ENCODE measurements around the gene BCR. TPM values are rescaled to one million over a fixed set of nuclear protein-coding genes. Genes with fewer than 3 reads are reported as not detected.
A peak's percentile ranks its signal among the peaks of the same experiment; 100 is the strongest.

BCR gene
- total RNA-seq, 4 donors from 2014 or later, result 36.9 to 514 (median 91.0) TPM

GRCh38 chr22:23215294-23216241, 35.3 kb downstream of the BCR start:
- in situ Hi-C loops (cut with MboI; ENCODE audit: low pct_ligation_motif_present in 1 of 4, low pct_unique_long_range_greater_than_20kb in 1 of 4, low sequenced_read_pairs in 3 of 4), result no loop called here
- Histone ChIP-seq H3K27ac (peak overlapping the region in 1 of 4 donors; percentile 6), H3K4me1 (peaks cover 27 to 69% (median 42%) of the 10 kb centered on the region in 4 donors), H3K4me3 (no peak overlapping the region), H3K36me3 (no peaks in the 10 kb centered on the region), H3K27me3 (no peaks in the 10 kb centered on the region), H3K9me3 (no peaks in the 10 kb centered on the region)
- intact Hi-C loops (cut with DNase I; ENCODE audit: low total_unique reads), result no loop called here
- 64 to 78% methylated on average over 7 to 12 of the region's 12 CpGs for WGBS, 2 donors (ENCODE audit: low coverage in 1 of 2)
- no peak for DNase-seq
- TF ChIP-seq CTCF (IDR thresholded peaks at IDR 0.05) (no peak), EP300 (IDR thresholded peaks at IDR 0.05; ENCODE audit: low read depth) (no peak)

- DNase-seq, result no peak
- Histone ChIP-seq H3K4me1 (peaks cover 30 to 73% (median 46%) of the 10 kb centered on the region in 4 donors), H3K9me3 (no peaks in the 10 kb centered on the region), H3K27ac (no peak overlapping the region), H3K36me3 (no peaks in the 10 kb centered on the region), H3K4me3 (no peak overlapping the region), H3K27me3 (no peaks in the 10 kb centered on the region)
- no peak for TF ChIP-seq EP300 (IDR thresholded peaks at IDR 0.05; ENCODE audit: low read depth)
- TF ChIP-seq POLR2AphosphoS5 (IDR thresholded peaks at IDR 0.05), result no peak
- WGBS, 2 donors (ENCODE audit: low coverage in 1 of 2), result 73 to 83% methylated on average over 5 to 16 of the region's 16 CpGs
- in situ Hi-C loops (cut with MboI; ENCODE audit: low pct_ligation_motif_present in 1 of 4, low pct_unique_long_range_greater_than_20kb in 1 of 4, low sequenced_read_pairs in 3 of 4) (no loop called here), intact Hi-C loops (cut with DNase I; ENCODE audit: low total_unique reads) (no loop called here)
These were observed 36.3 kb downstream of the BCR start for GRCh38 chr22:23216461-23217170.

- in situ Hi-C loops (cut with MboI; ENCODE audit: low pct_ligation_motif_present in 1 of 4, low pct_unique_long_range_greater_than_20kb in 1 of 4, low sequenced_read_pairs in 3 of 4), result no loop called here
- no peak for TF ChIP-seq EP300 (IDR thresholded peaks at IDR 0.05; ENCODE audit: low read depth)
- no peak for TF ChIP-seq POLR2A (IDR thresholded peaks at IDR 0.05)
- no peak for TF ChIP-seq POLR2AphosphoS5 (IDR thresholded peaks at IDR 0.05)
- TF ChIP-seq CTCF (IDR thresholded peaks at IDR 0.05), result no peak
- intact Hi-C loops (cut with DNase I; ENCODE audit: low total_unique reads), result no loop called here
- H3K27ac ChIP-seq, result peak overlapping the region in 1 of 4 donors; percentile 23
- WGBS, 2 donors (ENCODE audit: low coverage in 1 of 2), result 63 to 90% methylated on average over 3 to 16 of the region's 16 CpGs
- no peaks in the 10 kb centered on the region for H3K9me3 ChIP-seq
- peaks cover 30 to 67% (median 41%) of the 10 kb centered on the region in 4 donors for H3K4me1 ChIP-seq
- H3K36me3 ChIP-seq, result no peaks in the 10 kb centered on the region
- DNase-seq, result no peak
- H3K4me3 ChIP-seq, result no peak overlapping the region
- no peaks in the 10 kb centered on the region for H3K27me3 ChIP-seq
These were observed 37.1 kb downstream of the BCR start for GRCh38 chr22:23217171-23218052.

GRCh38 chr22:23218053-23218866, 38.0 kb downstream of the BCR start:
- H3K27ac ChIP-seq, result peak overlapping the region; percentile 16 to 45 (median 30)
- H3K9me3 ChIP-seq, result no peaks in the 10 kb centered on the region
- H3K36me3 ChIP-seq, result no peaks in the 10 kb centered on the region
- H3K4me1 ChIP-seq, result peaks cover 25 to 68% (median 42%) of the 10 kb centered on the region in 4 donors
- 66% methylated on average over 12 of the region's 12 CpGs; no CpG with 5 or more reads in 1 of the 2 donors for WGBS, 2 donors (ENCODE audit: low coverage in 1 of 2)
- TF ChIP-seq POLR2A (IDR thresholded peaks at IDR 0.05) (no peak), POLR2AphosphoS5 (IDR thresholded peaks at IDR 0.05) (no peak), EP300 (IDR thresholded peaks at IDR 0.05; ENCODE audit: low read depth) (no peak), CTCF (IDR thresholded peaks at IDR 0.05) (no peak)
- intact Hi-C loops (cut with DNase I; ENCODE audit: low total_unique reads), result no loop called here
- in situ Hi-C loops (cut with MboI; ENCODE audit: low pct_ligation_motif_present in 1 of 4, low pct_unique_long_range_greater_than_20kb in 1 of 4, low sequenced_read_pairs in 3 of 4), result no loop called here
- DNase-seq, result no peak
- no peak overlapping the region for H3K4me3 ChIP-seq
- H3K27me3 ChIP-seq, result no peaks in the 10 kb centered on the region

Data from transverse colon (tissue), 4 donors.